ENCODE measurements around the gene EPHA1.
"Not testable (repeated sequence)": the region's sequence is repeated elsewhere in the genome, so short reads cannot be mapped to it uniquely, and the experiment has no call there.

Gene EPHA1

DNA sequence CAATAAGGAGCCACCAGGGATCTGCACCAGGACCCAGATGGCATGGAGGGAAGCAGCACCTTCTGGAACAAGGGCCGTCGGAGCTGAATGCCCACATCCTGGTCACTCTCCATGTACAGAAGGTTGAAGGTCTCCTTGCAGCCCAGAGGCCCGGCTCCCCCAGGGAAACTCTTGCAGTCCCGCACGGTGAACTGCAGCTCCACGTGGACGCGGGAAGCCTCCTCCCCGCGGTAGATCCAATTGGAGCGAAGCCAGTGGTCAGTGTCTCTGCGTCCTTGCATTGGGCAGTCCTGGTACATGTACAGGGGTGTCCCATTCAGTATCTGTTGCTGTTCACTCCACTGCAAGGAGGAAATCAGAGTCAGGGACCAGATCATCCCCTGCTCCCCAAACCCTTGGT, 7.4 kb downstream of the EPHA1 start:
- no peak for DNase-seq

DNA sequence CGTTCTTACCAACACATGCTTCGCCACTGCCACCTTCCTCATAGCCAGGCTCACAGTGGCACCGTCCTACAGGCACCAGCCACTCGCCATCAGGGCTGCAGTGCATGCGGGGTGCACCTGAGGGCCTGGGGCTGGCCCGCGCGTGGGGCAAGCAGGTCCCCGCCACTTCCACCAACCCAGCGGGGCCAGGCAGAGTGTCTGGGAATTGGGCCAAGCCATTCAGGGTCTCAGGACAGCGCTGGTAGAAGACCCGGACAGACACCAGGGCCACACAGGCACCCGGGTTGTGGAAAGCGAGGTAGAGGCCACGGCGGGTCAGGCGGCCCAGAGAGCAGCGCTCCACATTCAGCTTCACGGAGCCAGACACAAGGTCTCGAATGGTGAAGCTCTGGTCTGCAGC, 9.0 kb downstream of the EPHA1 start:
- no peak for DNase-seq

DNA sequence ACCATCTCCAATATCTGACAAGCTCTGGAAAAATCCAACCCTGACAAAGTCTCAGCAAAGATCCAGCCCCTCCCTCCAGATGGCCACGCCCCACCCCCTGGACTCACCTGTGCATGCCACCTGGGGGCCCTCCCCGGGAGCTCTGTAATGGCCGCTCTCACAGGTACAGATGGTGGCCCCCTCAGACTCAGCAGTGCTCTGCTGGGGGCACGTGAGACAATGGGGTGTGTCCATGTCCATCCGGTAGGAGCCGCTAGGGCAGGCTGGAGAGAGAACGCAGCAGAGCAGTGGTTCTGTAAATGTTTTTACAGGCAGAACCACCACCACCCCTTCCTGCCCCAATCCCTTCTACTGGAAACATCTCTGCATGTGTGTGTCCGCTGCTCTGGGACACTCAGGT, 9.5 kb downstream of the EPHA1 start:
- DNase-seq, result no peak

DNA sequence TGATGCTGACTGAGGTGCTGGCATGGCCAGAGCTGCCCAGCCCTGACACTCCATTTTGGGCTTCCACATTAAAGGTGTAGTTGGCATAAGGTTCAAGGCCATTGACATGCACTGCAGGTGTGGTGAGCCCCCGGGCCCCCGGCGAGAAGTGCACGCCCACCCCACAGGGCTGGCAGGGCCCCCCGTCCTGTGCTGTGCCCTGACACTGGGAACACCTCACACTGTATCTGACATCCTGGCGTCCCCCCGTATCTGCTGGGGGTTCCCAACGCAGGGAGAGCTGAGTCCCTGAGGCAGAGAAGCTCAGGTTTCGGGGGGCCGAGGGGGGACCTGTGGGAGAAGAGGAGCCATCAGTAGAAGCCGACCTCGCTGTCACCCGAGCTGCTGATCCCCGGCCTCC, 10.0 kb downstream of the EPHA1 start:
- DNase-seq, result no peak

DNA sequence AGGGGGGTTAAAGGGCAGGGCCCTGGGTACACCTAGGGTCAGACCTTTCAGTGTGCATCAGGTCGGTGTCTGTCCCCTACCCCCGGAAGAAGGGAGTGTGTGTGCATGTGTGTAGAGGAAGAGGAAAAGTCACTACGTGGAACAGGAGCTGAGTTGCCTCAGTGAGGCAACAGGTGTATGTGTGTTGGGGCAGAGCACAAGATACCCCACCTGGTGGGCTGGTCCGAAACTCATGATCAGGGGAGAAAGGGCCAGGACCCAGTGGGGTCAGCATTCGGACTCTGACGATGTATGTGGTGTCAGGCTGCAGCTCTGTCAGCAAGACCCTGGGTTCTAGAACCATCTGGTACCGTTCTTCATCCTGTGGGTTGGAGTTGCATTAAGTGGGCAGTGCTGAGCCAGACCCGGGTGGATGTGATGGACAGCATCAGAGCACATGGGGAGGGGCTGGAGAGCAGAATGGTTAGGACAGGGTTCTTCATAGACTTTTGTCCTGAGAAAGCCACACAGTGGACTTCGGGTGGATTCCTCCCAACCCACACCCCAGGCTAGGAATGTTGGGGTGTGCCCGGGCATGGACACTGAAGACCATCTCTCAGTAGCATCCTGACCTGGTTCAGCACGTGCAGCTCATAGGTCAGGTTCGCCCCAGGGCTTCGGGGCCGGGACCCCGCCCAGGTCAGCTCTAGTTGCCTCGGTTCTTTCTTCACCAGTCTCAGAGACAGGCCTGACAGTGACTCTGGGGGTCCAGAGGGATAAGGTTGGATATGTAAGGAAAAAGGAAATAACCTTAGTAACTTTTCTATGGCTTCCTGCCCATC, 10.7 kb downstream of the EPHA1 start:
- DNase-seq, result no peak

GRCh38 chr7:143396625-143397556, 11.8 kb downstream of the EPHA1 start:
- DNase-seq, result no peak

DNA sequence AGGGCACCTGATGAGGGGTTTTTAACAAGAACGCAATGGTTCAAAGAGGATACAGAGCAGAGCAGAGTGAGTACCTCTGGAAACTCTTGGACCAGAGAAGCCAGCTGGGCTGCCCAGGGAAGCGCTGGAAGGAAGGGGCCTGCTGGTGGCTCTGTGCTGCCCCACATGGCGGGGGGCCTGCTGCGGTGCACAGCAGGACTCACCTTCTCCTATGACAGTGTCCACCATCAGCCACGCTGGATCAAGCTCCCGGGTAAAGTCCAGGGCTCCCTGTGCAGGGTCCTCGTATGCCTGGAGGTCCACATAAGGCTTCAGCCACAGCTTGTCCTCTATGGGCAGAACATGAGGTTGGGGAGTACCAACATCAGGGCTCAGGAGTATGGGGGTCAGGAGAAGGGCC, 12.5 kb downstream of the EPHA1 start:
- DNase-seq, result no peak

DNA sequence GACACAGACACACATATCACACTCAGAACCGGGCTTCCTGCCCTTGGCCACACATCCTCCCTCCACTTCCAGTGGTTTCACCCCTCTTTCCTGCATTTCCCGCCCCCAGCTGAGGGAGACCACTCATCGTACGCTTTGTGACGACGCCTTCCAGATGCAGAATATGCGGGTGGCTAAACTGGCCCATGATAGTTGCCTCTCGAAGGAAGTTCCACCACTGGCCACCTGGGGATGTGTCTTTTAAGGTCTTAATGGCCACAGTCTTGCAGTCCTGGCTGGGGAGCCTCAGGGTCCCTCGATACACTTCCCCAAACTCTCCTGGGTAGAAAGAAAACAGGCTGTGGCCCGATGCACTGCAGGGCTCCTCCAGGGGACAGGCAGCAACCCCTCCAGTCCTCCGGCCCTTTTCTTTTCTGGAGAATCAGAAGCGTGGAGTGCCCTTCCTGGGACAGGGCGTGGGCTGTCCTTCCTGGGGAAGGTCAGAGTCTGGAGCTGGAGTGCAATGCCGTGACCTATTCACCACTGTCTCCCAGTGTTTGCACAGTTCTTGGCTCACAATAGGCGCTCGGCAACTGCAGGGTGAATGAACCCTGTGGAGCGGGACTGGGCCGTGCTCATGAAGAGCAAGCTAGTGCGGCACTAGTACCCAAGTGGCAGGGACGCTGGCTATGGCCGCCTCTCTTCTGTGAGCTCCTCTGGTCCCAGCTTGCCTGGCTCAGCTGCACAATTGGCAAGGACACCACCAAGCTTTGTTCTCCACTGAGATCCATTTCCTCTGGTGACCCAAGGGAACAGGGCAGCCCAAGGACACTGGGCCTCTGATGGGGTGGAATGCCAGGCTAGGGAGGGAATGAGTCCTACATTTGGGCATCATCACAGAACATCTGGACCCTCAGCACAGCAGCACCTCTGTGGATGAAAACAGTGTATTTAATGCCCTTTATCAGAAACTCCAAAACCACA, 13.2 kb downstream of the EPHA1 start:
- DNase-seq, result no peak

- DNase-seq, result no peak
Observed at GRCh38 chr7:143394777-143395176, 13.9 kb downstream of the EPHA1 start.

GRCh38 chr7:143394068-143394467, 14.6 kb downstream of the EPHA1 start:
- DNase-seq, result no peak

GRCh38 chr7:143393267-143394041, 15.2 kb downstream of the EPHA1 start:
- no peak for DNase-seq

DNA sequence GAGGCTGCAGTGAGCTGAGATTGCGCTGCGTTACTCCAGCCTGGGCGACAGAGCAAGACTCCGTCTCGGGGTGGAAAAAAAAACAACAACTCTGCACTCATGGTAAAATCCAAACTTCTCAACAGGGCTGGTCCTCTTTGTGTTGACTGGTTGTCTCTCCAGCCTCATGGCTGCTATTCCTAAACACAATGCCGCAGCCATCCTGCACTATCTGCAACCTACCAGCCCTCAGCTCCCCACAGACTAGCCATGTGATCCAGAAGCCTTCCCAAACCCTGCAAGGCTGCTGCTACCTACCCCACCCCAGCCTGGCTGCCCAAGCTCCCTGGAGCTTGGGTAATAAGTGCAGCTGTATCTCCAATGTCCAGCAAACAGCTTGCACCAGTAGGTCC, 15.8 kb downstream of the EPHA1 start:
- DNase-seq, result no peak

DNA sequence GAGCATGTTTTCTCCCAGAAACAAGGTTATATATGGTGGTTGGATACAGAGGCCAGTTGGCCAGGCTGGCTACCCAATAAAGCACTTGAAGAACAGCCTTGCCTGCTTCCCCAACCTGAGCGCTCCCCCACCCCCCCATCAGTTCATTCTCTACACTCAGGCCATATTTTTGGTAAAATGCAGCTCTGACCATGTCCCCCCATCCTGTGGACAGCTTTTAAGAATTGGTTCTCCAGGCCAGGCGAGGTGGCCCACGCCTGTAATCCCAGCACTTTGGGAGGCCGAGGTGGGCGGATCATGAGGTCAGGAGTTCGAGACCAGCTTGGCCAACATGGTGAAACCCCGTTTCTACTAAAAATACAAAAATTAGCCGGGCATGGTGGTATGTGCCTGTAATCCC, 16.2 kb downstream of the EPHA1 start:
- not testable (repeated sequence) for DNase-seq

GRCh38 chr7:143391462-143392404, 16.9 kb downstream of the EPHA1 start:
- DNase-seq, result no peak

DNA sequence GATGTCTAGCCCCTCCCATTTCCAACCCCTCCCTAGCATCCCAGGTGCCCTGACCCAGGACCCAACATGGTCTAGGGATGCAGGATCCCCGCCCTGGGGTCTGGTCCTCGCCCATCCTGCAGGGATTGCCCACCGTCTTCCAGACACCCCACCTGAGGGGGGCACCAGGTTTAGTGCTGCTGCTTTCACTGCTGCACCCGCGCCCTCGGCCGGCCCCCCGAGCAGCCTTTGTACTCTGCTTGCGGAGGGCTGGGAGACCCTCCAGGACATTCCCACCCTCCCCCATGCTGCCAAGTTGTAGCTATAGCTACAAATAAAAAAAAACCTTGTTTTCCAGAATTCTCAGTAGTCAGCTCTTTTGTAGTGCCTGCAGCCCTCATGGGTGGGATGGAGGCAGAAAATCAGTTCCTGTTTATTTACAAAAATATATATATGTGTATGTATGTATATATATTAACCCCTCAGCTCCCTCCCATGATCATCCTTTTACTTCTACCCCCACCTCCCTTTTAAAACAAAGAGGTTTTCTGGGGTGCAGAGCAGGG, 17.8 kb downstream of the EPHA1 start:
- DNase-seq, result no peak

- no peak for DNase-seq
Observed at GRCh38 chr7:143390104-143390772, 18.4 kb downstream of the EPHA1 start.

GRCh38 chr7:143389316-143390103, 19.1 kb downstream of the EPHA1 start:
- DNase-seq, result no peak

- no peak for DNase-seq
Observed at GRCh38 chr7:143388491-143389101, 20.1 kb downstream of the EPHA1 start.

DNA sequence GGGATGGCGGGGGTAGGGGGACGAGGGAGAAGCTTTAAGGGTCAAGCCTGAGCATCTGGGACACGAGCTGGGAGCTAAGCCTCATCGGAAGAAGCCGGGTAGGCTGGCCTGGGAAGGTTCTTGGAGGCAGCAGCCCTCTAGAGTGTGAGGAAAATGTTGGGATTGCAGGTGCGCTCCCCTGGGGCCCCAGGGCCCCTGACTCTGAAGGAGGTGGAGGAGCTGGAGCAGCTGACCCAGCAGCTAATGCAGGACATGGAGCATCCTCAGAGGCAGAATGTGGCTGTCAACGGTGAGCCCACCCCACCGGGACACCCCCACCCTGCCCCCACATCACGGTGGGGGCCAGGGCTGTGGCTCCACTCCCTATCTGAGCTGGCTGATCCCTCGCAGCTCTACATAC, 20.6 kb downstream of the EPHA1 start:
- no peak for DNase-seq
